GM19238 (cell line): ENCODE measurements around the gene NEDD9.

Experiments
- DNase-seq: peaks from one replicate; pipeline ENCODE4 v3.0.0; 2011; ENCODE audit warnings: low spot score; ENCODE audit not compliant: insufficient read length

The NEDD9 gene

DNA sequence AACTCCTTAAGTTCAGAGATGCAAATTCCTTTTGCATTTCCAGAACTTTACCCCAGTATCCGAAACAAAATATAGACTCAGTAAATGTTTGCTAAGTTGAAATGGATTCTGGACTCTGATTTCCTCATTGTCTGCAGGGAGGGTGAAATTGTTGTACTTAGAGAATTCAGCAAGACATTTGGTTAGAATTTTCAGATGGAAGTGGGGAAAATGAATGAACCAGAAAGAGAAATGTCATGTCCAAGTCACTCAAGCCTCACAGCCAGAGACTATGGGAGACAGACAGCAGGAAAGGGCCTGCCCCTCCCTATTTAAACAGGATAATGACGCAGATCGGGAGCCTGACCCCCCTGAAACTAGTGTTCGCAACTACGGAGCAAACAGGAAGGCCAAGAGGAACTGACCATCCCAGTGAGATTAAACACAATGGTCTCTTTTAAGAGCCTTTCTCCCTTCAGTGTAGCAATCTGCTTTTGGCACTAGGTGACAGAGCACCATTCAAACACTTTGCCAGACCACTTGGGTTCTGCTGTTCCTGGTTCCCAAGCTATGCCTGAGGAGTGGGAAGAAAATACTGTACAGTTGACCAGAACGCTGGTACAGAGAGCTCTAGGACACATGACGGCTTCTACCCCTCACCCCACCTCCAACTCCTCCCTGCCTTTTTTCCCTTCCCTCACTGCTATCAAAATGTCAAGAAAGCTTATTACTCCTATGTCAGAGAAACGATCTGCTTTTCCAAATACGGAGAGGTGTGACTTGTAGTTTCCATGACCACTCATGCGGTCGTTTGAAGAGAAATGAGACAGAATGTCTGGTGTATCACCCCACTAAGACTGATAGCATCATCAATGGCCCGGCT is 13.7 kb downstream of the NEDD9 start:
- DNase-seq = no peak

DNA sequence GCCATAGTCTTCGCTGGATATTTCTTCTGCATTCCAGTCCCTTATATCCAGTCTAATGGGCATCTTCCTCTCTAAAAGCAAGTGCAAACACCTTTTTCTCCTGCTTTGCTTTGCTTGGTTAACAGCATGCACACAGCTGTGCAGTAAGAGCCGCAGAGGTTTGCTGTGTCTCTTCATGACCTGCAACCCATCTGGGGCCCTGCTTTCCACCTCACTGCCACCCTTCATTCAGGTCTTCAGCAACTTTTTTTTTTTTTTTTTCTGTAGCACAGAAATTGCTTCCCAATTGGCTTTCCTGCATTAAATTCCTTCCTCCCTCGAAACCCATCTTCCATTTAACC is 14.4 kb downstream of the NEDD9 start:
- DNase-seq = no peak

DNA sequence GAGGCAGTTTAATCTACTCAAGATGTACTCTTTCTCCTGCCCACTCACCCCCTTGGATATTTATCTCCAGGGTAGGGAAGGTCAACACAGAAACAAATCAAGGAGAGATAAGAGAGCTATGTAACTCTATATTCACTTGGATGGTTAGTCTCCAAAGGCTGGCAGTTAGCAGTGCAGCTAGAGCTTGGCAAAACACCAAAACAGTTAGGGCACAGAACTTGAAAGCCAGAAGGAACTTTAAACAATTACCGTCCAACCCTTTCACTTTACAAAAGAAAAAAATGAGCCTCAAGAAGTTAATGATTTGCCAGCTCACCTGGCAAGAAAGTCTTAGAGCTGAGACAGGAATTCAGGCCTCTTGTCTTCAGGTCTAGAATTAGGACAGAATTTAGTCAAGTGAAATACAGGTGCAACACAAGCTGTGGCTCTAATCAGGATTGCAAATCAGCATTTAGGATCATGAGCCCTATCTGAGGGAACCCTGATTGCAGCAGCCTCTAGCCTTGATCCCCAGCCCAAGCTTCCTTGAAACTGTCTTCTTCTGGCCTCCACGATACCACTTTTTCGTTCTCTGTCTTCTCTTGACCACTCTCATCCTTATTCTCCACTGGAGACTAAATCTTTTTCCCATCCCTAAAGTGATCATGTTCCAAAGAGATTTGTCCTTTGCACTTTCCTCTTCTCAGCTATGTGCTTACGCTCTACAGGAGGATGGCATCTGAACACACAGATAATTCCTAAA is 14.9 kb downstream of the NEDD9 start:
- no peak for DNase-seq

DNA sequence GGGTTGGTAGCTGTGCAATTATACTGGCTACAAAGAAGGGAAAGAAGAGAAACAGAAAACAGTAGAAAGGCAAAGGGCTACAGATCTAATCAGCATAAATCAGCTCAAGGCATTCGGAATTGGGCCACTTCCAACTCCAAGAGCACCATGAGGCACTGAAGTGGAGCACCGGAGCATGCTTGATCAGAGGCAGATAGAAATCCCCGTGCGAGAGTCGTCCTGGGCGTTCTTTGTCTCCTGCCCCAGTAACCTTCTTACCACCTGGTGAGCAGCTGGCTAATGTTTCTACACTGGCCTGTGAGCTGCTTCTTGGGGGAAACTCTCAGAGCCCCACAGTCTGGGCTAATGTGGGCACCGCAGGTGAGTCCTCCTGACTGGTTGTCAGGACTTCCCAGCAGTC is 16.7 kb downstream of the NEDD9 start:
- no peak for DNase-seq

DNA sequence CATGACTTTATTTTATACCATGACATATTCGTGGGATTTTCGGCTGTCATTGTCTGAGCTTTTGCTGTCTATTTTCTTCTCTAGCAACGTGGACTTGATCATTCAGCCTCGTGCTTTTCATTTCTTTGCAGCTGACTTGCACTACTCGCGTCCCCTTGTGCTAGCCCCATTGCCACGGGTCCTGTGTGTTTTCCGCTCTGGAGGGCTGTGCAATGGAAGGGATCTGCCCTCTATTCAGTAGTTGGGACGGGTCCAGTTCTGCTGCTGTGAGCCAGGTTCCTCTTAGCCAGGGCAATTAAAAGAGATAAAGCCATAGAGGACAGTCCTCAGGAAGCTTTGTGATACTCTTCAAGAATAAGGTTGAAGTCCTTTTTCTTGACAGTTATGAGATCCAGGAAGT is 17.6 kb downstream of the NEDD9 start:
- DNase-seq = no peak

DNA sequence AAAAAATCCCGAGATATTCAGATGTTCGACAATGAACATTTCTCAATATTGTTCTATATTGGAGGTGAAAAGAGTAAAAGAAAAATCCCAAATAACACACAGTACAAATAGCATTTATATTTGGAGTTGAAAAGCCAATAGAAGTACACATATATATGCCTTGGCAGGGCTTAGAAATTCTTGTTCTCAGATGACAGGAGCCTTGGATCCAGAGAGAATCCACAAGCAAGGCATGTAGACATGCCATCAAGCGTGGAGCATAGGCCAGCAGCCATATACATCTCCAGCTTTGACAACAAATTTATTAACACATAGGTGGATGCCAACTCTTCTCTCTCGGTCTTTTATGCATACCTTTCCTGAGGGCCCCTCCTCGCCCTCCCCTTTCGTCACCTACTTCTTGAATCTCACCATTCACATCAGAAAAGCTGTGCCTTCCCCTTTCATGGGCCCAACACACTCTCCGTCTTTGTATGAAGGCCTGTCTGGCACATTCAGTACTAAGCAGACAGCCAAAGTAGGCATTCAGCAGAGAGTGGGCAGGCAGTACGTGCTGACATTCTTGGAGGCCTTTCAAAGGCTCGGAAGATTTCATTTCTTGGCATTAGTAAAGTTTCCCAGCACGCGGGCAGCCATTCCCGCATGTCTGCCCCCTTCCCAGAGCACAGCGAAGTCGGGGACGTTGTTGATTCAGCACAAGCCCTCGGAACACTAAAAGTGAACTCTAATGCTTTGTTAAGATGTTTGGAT is 18.2 kb downstream of the NEDD9 start:
- DNase-seq = no peak

DNA sequence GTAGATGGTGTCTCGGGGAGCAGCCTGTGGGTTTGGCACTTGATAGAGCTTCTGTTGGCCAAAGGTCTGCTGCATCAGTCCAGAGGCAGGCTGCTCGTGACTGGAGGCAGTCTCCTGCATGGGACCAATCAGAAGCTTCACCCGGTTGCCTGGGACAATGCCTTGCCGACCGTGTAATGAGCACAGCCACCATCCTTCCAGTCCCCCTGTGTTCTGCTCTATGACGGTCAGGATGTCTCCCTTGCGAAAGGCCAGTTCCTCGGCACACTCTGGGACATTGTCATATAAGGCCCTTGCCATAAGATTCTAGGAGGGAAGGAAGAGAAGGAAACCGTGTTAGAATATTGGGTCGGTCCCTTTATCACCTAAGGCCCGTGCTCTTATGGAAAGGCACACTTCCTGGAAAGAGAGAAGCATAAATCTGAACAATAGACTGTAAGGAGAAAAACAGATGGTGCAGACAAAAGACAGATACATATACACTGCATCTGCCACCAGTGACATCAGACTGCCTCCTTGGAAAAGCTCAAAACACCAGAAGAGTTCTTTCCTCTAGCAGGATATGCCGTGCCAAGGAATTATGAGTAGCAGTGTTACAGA is 18.9 kb downstream of the NEDD9 start:
- no peak for DNase-seq

DNA sequence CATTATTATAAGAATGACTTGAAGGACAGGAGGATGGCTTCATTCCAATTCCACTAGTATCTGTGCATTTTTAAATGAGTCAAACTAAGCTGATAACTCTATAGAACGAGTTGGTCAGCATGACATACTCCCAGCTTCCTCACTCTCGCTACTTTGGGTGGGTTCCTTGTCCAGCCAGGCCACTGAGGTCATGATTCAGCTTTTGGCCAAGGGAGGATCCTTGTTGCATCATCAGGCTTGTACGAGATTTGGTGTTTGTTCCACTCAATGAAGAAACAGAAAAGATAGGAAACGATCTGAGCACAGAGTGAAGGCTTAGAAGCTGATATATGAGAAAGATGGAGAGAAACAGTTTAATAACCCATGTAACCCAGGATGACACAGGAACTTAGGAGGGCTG is 19.8 kb downstream of the NEDD9 start:
- DNase-seq = no peak

DNA sequence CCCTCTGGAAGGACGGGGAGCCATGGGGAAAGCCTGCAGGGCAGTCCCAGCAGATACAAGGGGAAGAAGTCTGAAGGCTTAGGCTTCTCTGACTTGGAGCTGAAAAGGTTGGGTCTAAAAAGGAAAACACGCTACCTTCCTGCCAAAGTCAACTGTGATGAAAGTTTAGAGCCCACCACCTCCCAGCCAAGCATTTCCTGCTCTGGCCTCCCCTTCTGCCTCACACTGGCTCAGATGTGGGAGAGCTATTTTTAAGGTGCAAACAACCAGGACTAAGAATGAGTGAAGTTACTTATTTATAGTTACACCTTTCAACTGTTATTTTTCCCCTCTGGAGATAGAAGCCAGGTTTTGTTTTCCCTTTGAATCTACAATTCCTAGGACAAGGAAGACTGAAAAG is 21.2 kb downstream of the NEDD9 start:
- no peak for DNase-seq

DNA sequence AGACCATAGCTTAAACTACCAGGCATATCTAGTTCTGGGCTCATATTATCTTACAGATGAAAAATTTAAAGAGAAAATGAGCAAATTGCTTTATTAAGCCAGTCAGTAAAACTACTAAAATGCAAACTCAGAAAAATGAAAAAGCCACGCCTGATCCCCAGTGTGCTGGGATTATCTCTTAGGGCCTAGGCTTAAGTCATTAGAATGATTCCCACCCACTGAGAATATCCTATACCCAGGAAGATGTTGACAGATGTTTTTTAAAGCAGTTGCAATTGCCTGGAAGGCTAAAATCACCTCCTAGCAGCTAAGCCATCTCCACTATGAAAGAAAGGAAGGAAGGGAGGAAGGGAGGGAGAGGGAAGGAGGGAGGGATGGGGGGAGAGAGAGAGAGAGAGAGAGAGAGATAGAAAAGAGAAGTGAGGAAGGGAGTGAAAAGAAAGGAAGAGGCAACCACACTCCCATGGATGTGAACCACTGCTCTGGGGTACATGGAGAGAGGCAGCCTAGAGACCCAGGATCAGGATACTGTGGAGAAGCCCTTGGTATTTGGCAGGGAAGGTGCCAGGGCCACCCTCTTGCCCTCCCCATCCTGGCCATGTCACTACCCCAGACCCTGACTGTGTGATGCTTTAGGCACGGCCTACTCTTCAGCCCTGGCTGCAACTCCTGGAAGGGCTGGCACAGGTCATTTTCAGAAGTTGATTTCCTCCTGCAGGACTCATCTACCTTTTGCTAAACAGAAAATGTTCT is 21.9 kb downstream of the NEDD9 start:
- DNase-seq = no peak

DNA sequence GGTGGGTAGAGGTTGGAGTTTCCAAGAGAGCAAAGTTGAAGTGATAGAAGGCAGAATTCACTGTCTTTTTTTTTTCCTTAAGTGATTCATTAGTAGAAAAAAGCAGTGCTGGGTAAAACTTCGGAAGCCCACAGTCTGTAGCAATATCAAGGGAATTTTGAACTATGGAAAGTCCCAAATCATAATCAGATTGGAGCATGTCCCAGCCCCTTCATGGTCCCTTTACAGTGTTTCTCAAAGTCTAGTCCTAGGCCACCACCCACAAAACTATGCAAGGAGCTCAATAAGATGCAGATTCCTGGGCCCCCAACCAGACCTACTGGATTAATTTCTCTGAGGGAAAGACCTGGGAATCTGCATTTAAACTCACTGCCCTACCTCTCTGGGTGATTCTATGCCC is 22.6 kb downstream of the NEDD9 start:
- DNase-seq = no peak

DNA sequence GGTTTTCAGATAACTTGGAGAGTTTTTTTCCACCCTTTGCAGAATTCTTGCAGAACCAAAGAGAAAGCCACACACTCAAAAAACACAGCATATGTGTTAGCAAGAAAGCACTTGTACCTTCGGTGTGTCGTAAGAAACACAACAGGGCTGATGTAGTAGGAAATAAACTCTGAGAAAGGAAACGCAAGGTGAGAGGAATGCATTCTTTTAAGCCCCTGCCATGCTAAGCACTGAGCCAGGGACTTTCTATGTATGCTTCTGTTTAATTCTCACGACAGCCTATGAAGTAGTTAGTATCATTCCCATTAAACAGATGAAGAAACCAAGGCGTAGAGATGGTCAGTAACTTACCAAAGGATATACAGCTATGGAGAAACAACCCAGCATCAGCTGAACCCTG is 23.1 kb downstream of the NEDD9 start:
- DNase-seq = no peak

DNA sequence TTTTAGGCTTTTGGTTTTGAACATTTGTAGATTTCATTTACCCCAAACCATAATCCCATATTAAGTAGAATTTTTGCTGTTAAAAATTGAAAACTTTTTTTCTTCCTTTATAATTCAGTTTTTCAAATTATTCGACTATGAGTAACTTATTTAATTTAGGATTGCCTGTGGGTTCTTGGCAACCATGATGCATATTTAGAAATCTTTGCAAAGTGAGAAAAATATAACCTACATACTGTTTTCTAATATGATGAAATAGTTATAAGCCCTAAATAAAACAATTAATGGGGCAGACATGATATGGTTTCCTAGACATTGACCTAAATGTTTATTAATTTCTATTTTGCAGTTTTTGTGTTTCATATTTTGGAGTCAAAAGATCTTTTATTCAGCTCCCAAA is 23.6 kb downstream of the NEDD9 start:
- no peak for DNase-seq

DNA sequence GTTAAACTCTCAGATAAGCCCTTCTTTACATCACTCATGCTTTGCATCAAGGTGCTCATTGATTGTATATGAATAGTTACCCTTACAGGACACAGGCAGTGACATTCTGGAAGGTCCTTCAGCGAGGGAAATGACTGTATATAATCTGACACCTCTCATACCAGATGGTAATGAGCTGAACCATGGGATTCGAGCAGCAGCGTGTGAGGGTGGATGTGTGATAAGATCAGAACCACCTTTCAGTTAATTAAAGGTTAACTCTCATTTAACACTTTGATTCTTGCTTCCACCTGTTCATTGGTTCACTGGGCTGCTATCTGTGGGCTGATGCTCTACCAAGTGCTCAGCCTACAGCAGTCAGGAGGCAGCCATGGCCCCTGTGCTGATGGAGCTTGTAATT is 24.2 kb downstream of the NEDD9 start:
- DNase-seq = no peak

DNA sequence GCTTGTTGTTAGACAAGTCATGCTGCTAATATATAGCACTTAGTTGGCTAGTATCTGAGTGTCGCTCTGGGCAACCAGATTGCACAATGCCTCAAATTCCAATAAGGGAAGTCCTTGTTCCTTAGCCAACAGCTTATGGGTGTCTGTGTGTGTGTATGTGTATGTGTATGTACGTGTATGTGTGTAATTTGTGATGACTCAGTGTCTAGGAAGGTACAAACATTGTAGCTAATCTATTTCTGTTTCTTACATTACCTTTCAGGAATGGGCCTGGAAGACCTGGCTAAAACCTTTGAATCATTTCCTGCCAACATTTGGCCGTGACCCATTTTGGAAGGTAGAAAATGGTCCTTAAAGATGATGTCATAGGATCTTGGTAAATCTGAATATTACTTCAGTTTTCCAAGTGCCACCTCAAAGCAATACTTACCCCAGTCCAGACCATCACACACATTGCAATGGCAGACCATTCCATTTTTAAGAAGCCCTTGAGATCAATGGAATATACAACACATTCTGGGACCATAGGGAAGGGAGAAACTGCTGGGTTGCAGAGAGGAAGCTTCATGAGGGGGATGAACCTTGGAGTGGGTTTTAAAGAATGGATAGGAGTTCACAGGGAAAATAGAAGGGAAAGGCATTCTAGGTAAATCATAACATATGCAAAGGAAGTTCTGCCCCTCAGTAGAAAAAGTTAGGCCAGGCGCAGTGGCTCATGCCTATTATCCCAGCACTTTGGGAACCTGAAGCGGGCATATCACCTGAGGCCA is 25.1 kb downstream of the NEDD9 start:
- no peak for DNase-seq

DNA sequence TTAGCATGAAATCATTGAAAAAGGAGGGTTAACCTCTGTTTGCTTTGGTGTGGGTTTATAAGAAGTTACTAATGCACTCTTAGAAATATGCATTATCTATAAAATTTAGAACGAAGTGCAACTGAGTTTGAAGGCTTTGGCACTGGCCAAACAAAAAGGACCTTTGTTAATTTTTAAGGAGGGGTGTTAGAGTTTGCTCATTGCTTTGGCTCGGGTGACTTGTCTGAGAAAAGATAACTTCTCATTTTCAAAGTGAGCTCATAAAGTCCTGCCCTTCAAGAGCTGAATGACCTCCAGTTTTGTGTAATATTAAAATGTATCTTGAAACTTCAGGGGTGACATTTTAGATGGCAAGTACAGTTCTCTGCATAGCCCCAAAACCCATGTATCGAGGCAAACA is 25.9 kb downstream of the NEDD9 start:
- no peak for DNase-seq

DNA sequence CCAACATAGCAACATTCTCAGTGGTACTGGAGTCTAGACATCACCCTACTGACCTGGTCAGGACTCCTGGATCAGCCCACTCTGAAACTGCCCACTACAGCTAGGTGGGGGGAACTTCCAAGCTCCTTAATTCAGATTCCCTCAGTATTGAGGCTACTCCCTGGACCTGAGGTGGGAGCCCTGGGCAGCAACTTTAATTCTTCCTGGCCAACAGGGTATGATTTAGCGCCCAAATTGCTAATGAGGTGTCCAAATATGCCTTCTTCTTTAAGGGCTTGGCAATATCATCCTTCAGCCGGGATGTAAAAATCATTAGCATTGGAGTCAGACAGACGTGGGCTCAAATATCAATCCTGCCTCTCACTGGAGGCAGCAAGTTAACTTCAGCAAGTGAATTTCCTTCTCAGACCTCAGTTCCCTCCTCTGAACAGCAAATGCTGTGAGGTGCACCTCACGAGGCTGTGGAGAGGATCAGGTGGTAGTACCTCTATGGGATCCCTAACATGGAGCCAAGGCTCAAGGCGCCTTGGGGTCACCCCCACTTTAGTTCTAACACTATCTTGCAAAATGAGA is 27.6 kb downstream of the NEDD9 start:
- DNase-seq = no peak

DNA sequence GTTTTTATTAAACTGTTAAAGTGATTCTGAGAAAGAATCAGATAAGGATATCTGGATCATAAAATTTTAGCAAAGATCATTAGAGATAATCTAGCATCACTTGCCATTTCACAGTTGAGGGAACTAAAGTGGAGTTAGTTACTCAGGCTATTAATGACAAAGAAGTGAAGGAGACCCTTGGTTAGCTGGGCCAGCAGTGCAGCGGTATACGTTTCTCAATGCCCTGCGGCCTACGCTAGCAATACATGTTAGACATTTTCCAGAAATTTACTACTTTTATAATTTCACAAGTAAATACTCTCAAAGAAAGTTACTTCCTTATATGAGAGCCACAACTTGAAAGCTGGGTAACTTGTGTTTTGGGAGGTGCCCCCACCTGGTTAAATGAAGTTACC is 28.5 kb downstream of the NEDD9 start:
- DNase-seq = no peak

DNA sequence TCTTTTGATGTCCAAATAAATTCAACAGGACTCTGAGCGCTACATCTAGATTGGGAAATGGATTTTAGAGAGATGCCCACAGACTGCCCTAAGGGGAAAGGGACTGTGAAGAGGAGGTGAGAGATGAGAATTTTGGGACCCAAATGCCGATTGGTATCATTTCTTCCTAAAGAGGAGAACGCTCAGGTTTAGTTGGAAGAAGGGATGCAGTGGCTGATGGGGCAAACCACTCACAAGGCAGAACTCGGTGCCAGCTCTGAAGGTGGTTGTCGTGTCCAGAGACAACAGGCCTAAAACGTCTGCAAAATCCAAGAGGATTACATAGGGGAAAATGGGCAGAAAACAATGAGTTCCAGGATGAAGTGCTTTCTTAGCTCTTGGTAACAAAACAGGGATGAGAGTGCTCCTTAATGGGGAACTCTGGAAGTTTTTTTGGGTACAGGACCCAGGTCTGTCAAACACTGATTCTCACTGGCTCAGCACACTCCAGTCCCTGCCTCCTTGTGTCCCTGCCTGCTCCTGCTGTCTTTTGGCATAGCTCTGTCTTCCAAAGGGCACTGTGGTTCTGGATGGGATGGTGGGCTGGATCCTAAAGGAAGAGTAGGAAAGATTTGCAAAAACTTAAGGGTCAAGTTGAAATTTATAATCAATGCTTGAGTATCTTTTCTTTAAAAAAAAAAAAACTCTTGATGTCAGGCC is 29.0 kb downstream of the NEDD9 start:
- DNase-seq = no peak
